Type B pancreatic cell (in vitro differentiated cells): ENCODE data around the gene AGXT. TPM values are rescaled to one million over a fixed set of nuclear protein-coding genes. Genes with fewer than 3 reads are reported as not detected.
A peak's percentile ranks its signal among the peaks of the same experiment; 100 is the strongest.

ENCODE experiments used
- DNase-seq: peaks from one replicate; pipeline ENCODE4 v3.0.0; 2021; ENCODE audit warnings: mixed read lengths; ENCODE audit not compliant: unreplicated experiment; ENCODE audit errors: extremely low spot score
- H3K27ac Mint-ChIP-seq: 2 replicates; pipeline ENCODE4 v1.8.0; 2021; ENCODE audit warnings: mild to moderate bottlenecking, mixed read lengths
- H3K27me3 Mint-ChIP-seq: 2 replicates; pipeline ENCODE4 v1.8.0; 2021; ENCODE audit warnings: mixed read lengths
- H3K36me3 Mint-ChIP-seq: 2 replicates; pipeline ENCODE4 v1.8.0; 2021; ENCODE audit warnings: mixed read lengths
- H3K4me1 Mint-ChIP-seq: one replicate; pipeline ENCODE4 v1.8.0; 2021; ENCODE audit warnings: mixed read lengths; ENCODE audit not compliant: unreplicated experiment
- H3K4me3 Mint-ChIP-seq: 2 replicates; pipeline ENCODE4 v1.8.0; 2021; ENCODE audit warnings: mild to moderate bottlenecking, mixed read lengths
- H3K9me3 Mint-ChIP-seq: 2 replicates; pipeline ENCODE4 v1.8.0; 2021; ENCODE audit warnings: mixed read lengths
- CTCF ChIP-seq: fragments of 200-600 bp; sonication (generic); conservative IDR thresholded peaks from 2 replicates; pipeline ENCODE4 v1.5.0; 2021; ENCODE audit warnings: antibody characterized with exemption, mild to moderate bottlenecking
- total RNA-seq: library from RNA; stranded (reverse); gene quantifications from 2 replicates; pipeline ENCODE4 v1.2.1, GENCODE V29; 2021; ENCODE audit warnings: low replicate concordance

Gene AGXT
- total RNA-seq, 1 donor from 2014 or later = 0.51 TPM

DNA sequence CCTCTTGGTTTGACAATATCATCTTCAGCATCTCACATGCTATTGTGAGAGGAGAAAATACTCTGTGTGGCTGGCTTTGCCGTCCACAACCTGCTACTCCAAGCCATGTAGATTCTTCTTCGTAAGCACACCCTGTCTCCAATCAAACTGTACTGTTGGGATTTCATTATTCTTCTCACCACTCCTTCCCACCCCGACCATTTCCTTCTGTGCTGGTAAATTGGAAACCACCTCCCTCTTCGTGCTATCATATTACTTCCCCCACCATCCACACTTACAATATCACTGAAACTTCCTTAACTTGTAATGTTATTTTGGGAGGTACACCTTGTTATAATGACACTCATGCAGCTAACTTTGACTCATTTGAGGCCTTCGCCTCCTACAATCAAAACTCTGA is 3.2 kb upstream of the AGXT start:
- Mint-ChIP-seq H3K27ac (no peak overlapping the region), H3K27me3 (no peaks in the 10 kb centered on the region), H3K4me3 (no peak overlapping the region), H3K4me1 (peaks cover 21% of the 10 kb centered on the region), H3K36me3 (no peaks in the 10 kb centered on the region), H3K9me3 (no peaks in the 10 kb centered on the region)
- no peak for DNase-seq
- TF ChIP-seq CTCF = no peak

GRCh38 chr2:240869109-240869955 is 708 bp downstream of the AGXT start:
- peaks cover 15% of the 10 kb centered on the region for H3K4me1 Mint-ChIP-seq

GRCh38 chr2:240869956-240870875 is 1.6 kb downstream of the AGXT start:
- Mint-ChIP-seq H3K9me3 (no peaks in the 10 kb centered on the region), H3K4me3 (no peak overlapping the region), H3K36me3 (no peaks in the 10 kb centered on the region), H3K27ac (no peak overlapping the region), H3K4me1 (peaks cover 10% of the 10 kb centered on the region), H3K27me3 (no peaks in the 10 kb centered on the region)
- no peak for TF ChIP-seq CTCF
- no peak for DNase-seq

More at GRCh38 chr2:240869109-240869955, 708 bp downstream of the AGXT start:
- Mint-ChIP-seq H3K9me3 (no peaks in the 10 kb centered on the region), H3K4me3 (no peak overlapping the region), H3K27me3 (no peaks in the 10 kb centered on the region), H3K36me3 (no peaks in the 10 kb centered on the region), H3K27ac (no peak overlapping the region)
- DNase-seq = no peak
- no peak for TF ChIP-seq CTCF

- no peak for TF ChIP-seq CTCF
- peak overlapping the region; percentile 41 for H3K27ac Mint-ChIP-seq
- H3K9me3 Mint-ChIP-seq = no peaks in the 10 kb centered on the region
- H3K4me1 Mint-ChIP-seq = peaks cover 5% of the 10 kb centered on the region
- H3K4me3 Mint-ChIP-seq = no peak overlapping the region
- no peaks in the 10 kb centered on the region for H3K27me3 Mint-ChIP-seq
- no peaks in the 10 kb centered on the region for H3K36me3 Mint-ChIP-seq
- DNase-seq = no peak
Observed at GRCh38 chr2:240871071-240871958, 2.7 kb downstream of the AGXT start.
